Activated gamma-delta T cell treated with Interleukin-2 at 50 U/mL for 16 hours (primary cell): ENCODE results near the gene LRRC45.

Source experiments
- DNase-seq: peaks from one replicate; pipeline ENCODE4 v3.0.0-alpha.2; 2020

The LRRC45 gene

GRCh38 chr17:82065638-82066303 lies 42.7 kb downstream of the LRRC45 start, which contains the start of gene DUS1L:
Gene DUS1L, minus strand, starts transcription at chr17:82065804. Its CDS starts 745 bp downstream, at chr17:82065059.
- peak; percentile 64 for DNase-seq

DNA sequence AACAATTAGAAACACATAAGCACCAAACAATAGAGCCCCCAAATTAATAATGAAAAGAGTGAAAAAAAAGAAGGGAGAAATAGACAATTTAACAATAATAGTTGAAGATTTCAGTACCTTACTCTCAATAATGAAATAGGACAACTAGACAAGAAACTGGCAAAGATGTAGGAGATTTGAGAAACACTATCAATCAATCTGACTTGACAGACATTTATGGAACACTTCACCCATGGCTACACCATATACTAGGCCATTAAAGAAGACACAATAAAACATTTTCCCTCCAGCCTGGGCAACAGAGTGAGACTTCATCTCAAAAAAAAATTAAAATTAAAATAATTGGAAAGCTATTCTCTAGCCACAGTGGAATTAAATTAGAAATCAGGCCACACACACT lies 47.5 kb downstream of the LRRC45 start:
- no peak for DNase-seq

GRCh38 chr17:82072827-82073226 lies 49.7 kb downstream of the LRRC45 start:
- no peak for DNase-seq

GRCh38 chr17:82073446-82073845 lies 50.3 kb downstream of the LRRC45 start:
- DNase-seq, result no peak

- DNase-seq, result no peak
Measured at GRCh38 chr17:82076018-82076784, 53.1 kb downstream of the LRRC45 start.

DNA sequence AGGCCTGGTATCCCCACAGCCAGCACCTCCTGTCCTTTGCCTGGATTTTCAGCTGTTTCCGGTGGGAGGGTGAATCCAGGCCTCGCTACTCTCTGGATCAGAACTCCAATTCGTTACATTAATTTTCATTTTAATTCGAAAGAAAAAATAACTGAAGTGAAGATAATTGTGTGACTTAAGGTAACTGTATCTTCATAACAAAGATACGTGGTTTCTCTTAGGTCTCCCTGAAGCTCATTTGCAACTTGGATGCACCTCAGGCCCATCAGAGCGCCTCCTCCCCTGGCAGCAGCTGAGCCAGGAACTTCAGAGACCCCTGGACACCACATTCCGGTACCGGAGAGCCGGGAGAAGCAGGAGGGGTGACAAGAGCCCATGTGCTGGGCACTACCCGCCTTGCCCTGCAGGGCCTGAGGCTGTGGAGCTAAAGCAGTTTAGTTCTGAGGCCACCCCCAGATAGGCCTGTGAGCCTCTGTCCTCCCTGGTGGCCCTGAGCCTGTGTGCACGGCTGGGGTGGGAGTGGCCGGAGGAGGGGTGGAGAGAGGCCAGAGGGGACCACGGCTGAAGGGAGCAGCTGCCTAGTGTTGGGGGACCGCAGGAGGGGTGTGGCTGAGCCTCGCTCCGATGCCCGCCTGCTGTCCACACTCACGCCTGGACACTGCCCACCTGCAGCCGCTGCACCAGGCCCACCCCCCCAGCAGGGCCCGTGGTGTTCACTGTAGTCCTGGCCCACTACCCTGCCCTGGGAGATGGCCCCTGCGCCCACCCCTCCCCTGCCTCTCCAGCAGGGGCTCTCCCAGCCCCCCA lies 53.9 kb downstream of the LRRC45 start:
- no peak for DNase-seq

DNA sequence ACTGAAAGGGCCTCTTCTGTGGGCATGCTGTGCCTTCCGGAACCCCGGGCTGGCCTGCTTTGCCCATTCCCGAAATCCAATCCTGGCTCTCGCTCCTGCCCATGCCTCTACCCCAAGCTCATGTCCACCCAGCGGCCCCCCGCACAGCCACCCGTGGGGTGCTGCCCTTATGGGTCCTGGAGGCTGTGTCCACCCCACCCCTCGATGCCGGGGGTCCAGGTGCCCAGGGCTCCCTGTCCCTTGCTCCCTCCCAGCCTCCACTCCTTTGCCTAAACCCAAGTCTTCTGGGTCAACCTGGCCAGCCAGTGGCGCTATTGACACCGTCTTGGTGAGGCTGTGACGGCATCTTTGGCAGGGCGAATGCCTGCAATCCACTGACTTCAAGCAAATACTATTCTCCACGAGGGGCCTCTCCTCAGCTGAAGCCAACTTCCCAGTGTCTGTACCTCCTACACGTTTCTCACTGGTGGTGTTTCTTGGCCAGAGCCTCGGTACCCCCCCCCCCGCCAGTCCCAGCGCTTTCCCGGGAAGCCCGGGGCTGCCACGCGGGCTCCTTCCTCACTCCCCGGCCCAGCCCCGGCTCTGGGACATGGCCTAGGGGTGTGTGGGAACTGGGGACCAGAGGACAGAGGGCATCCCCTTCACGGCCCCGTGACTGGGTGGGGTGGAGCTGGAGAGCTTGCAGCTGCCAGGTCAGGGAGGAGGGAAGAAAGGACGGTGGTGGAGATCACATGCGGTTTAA lies 54.7 kb downstream of the LRRC45 start:
- DNase-seq, result no peak

DNA sequence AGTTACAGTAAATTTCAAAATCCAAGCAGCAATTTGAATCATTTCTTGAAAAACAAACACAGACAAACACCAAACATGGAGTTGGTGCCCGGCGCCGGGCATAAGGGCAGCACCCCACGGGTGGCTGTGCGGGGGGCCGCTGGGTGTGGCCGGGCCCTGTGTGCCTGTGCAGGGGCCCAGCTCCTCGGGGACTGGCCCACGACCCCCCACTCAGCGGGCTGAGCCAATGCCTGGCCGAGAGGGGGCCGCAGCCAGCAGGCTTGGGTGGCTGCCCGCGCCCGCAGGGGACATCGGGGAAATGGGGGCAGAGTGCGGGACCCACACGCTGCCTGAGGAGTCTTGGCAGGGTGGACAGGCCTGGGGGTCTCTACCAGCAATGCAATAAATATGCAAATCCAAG lies 55.3 kb downstream of the LRRC45 start:
- DNase-seq, result no peak

DNA sequence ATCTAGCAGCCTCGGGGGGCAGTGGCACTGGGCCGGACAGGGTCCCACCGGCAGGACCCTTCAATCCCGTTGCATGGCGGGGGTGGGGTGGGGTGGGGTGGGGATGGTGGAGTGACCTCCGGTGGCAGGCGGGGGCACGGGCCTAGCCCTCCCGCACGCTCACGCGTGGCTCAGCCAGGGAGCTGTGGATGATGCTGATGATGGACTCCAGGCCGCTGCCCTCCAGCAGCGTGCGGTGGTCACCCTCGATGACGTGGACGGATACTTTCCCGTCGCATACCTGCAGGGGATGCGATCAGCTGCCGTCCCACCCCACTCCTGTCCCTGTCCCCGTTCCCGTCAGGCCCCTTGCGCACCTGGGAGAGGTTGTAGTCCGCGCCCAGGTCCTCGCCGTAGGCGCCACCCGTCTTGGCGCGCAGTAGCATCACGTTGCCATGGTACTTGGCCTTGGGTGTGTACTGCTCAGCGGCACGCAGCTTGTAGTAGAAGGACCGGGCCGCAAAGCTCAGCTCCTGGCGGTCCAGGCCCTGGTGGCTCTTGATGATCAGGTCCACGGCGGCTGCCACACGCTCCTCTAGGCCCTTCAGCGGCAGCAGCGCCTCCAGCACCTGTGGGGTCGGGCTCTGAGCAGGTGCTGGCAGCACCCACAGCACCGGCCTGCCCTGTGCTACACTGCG lies 56.0 kb downstream of the LRRC45 start:
- DNase-seq, result no peak

DNA sequence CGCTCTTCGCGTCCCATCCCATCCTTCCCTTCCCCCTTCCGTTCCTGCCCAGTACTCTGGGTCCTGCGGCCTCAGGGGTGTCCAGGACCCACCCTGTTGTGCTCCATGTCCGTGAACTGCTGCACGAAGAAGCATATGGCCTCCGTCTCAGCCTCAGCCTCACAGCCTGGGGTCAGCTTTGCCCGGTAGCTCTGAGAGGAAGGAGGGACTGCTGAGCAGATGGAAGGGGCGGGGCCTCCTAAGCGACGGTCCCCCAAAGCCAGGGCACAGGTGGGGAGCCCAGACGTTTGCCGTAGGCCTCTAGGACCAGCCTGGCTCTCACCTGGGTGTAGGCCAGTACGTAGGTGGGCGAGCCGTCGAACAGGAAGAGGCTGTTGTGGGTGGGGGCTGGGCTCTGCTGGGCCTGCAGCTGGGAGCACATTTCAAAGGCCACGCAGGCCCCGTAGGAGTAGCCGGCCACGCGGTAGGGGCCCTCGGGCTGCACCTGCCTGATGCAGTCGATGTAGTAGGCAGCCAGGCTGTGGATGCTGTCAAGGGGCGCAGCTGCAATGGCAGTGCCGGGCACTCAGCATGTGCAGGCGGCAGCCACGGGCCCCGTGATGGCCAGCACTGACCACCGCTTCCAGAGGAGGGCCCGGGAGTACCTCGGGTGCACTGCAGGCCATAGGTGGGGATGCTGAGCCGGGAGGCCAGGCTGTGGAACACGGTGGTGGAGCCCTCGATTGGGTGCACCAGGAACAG lies 57.1 kb downstream of the LRRC45 start:
- DNase-seq, result no peak
